Suprapubic skin (tissue), 4 donors: ENCODE measurements around the gene KLF7.

Source experiments
- CTCF ChIP-seq, 2 donors: fragments of 200-600 bp in 1 of 2; fragments of 450-650 bp in 1 of 2; sonication (generic) in 1 of 2; IDR thresholded peaks; one replicate each; pipeline ENCODE4 v1.5.1; 2016 to 2019; ENCODE audit warnings: antibody characterized with exemption in 2 of 2, mild to moderate bottlenecking in 1 of 2, moderate library complexity in 1 of 2
- EP300 ChIP-seq: sonication (generic); formaldehyde crosslinking; IDR thresholded peaks from one replicate; pipeline ENCODE4 v1.6.1; 2017; ENCODE audit warnings: antibody characterized with exemption
- POLR2A ChIP-seq, 2 donors: fragments of 450-650 bp; IDR thresholded peaks; one replicate each; pipeline ENCODE4 v1.6.1; 2017; ENCODE audit warnings: antibody characterized with exemption in 2 of 2, mild to moderate bottlenecking in 2 of 2, moderate library complexity in 2 of 2
- POLR2AphosphoS5 ChIP-seq, 3 donors: sonication (generic); formaldehyde crosslinking; IDR thresholded peaks; one replicate each; pipeline ENCODE4 v1.6.1; 2017; ENCODE audit warnings: antibody characterized with exemption in 3 of 3

- TF ChIP-seq CTCF (IDR thresholded peaks at IDR 0.05) (no peak), EP300 (no peak), POLR2A (IDR thresholded peaks at IDR 0.05) (no peak), POLR2AphosphoS5 (IDR thresholded peaks at IDR 0.05) (no peak)
Observed at GRCh38 chr2:207144173-207144785, 21.5 kb downstream of the KLF7 start.
